Measurements from ENCODE around the gene CACNA2D4.

CACNA2D4 gene

GRCh38 chr12:1888923-1889322 lies 29.5 kb downstream of the CACNA2D4 start:
- TF ChIP-seq EZH2phosphoT487 (IDR thresholded peaks at IDR 0.05; ENCODE audit: low read depth) (no peak), CTCF (IDR thresholded peaks at IDR 0.05; ENCODE audit: low read depth, low read length) (no peak)
- Histone ChIP-seq H3K36me3 (replicated peaks; ENCODE audit: low read depth, low read length) (no peaks in the 10 kb centered on the region), H3K9ac (ENCODE audit: low read length) (no peak overlapping the region), H3K79me2 (ENCODE audit: low read length) (no peaks in the 10 kb centered on the region), H3K27me3 (ENCODE audit: low read depth, low read length) (peaks cover 13% of the 10 kb centered on the region), H3K27ac (ENCODE audit: low read length) (no peak overlapping the region), H3K4me2 (ENCODE audit: low read length) (no peak overlapping the region), H2AFZ (ENCODE audit: low read depth, low read length) (no peak overlapping the region), H3K4me1 (ENCODE audit: low read length) (no peaks in the 10 kb centered on the region), H3K4me3 (ENCODE audit: low read length) (no peak overlapping the region), H3K9me3 (ENCODE audit: insufficient read depth, low read length) (peaks cover 9% of the 10 kb centered on the region), H4K20me1 (ENCODE audit: insufficient read depth, low read length) (no peaks in the 10 kb centered on the region)

- H3K36me3 ChIP-seq (replicated peaks; ENCODE audit: low read depth, low read length) = no peaks in the 10 kb centered on the region
- peaks cover 9% of the 10 kb centered on the region for H3K27me3 ChIP-seq (ENCODE audit: low read depth, low read length)
- no peaks in the 10 kb centered on the region for H3K4me1 ChIP-seq (ENCODE audit: low read length)
- H3K9ac ChIP-seq (ENCODE audit: low read length) = no peak overlapping the region
- H3K79me2 ChIP-seq (ENCODE audit: low read length) = no peaks in the 10 kb centered on the region
- no peak overlapping the region for H2AFZ ChIP-seq (ENCODE audit: low read depth, low read length)
- H4K20me1 ChIP-seq (ENCODE audit: insufficient read depth, low read length) = no peaks in the 10 kb centered on the region
- no peak overlapping the region for H3K4me3 ChIP-seq (ENCODE audit: low read length)
- H3K27ac ChIP-seq (ENCODE audit: low read length) = no peak overlapping the region
- no peaks in the 10 kb centered on the region for H3K9me3 ChIP-seq (ENCODE audit: insufficient read depth, low read length)
- no peak for TF ChIP-seq EZH2phosphoT487 (IDR thresholded peaks at IDR 0.05; ENCODE audit: low read depth)
- no peak overlapping the region for H3K4me2 ChIP-seq (ENCODE audit: low read length)
These were observed 31.9 kb downstream of the CACNA2D4 start for GRCh38 chr12:1886396-1887008.

- TF ChIP-seq EZH2phosphoT487 (IDR thresholded peaks at IDR 0.05; ENCODE audit: low read depth) (no peak), CTCF (IDR thresholded peaks at IDR 0.05; ENCODE audit: low read depth, low read length) (no peak)
- Histone ChIP-seq H3K79me2 (ENCODE audit: low read length) (no peaks in the 10 kb centered on the region), H3K9ac (ENCODE audit: low read length) (no peak overlapping the region), H3K27ac (ENCODE audit: low read length) (no peak overlapping the region), H3K9me3 (ENCODE audit: insufficient read depth, low read length) (no peaks in the 10 kb centered on the region), H3K36me3 (replicated peaks; ENCODE audit: low read depth, low read length) (no peaks in the 10 kb centered on the region), H4K20me1 (ENCODE audit: insufficient read depth, low read length) (no peaks in the 10 kb centered on the region), H3K4me1 (ENCODE audit: low read length) (no peaks in the 10 kb centered on the region), H3K4me2 (ENCODE audit: low read length) (no peak overlapping the region), H3K27me3 (ENCODE audit: low read depth, low read length) (peaks cover 9% of the 10 kb centered on the region), H2AFZ (ENCODE audit: low read depth, low read length) (no peak overlapping the region), H3K4me3 (ENCODE audit: low read length) (no peak overlapping the region)
These were observed 32.7 kb downstream of the CACNA2D4 start for GRCh38 chr12:1885599-1886245.

GRCh38 chr12:1885082-1885596 lies 33.3 kb downstream of the CACNA2D4 start:
- Histone ChIP-seq H2AFZ (ENCODE audit: low read depth, low read length) (no peak overlapping the region), H4K20me1 (ENCODE audit: insufficient read depth, low read length) (no peaks in the 10 kb centered on the region), H3K4me3 (ENCODE audit: low read length) (no peak overlapping the region), H3K27me3 (ENCODE audit: low read depth, low read length) (peaks cover 9% of the 10 kb centered on the region), H3K4me2 (ENCODE audit: low read length) (no peak overlapping the region), H3K27ac (ENCODE audit: low read length) (no peak overlapping the region), H3K36me3 (replicated peaks; ENCODE audit: low read depth, low read length) (no peaks in the 10 kb centered on the region), H3K9me3 (ENCODE audit: insufficient read depth, low read length) (no peaks in the 10 kb centered on the region), H3K9ac (ENCODE audit: low read length) (no peak overlapping the region), H3K4me1 (ENCODE audit: low read length) (no peaks in the 10 kb centered on the region), H3K79me2 (ENCODE audit: low read length) (no peaks in the 10 kb centered on the region)
- TF ChIP-seq EZH2phosphoT487 (IDR thresholded peaks at IDR 0.05; ENCODE audit: low read depth) = no peak
- no peak for TF ChIP-seq CTCF (IDR thresholded peaks at IDR 0.05; ENCODE audit: low read depth, low read length)
